NOMO-1 (cell line): ENCODE results near the gene DNAJC28.

Experiments used
- DNase-seq, 2 experiments: peaks; one replicate each; lab custom pipeline; 2025; ENCODE audit not compliant: unreplicated experiment in 2 of 2; lab: John Stamatoyannopoulos, UW

DNAJC28 gene

GRCh38 chr21:33441489-33442477 lies 49.7 kb downstream of the DNAJC28 start:
- no peak for DNase-seq
